OCI-M2 (cell line): ENCODE results near the gene SH3GL3.

ENCODE experiments used
- DNase-seq: peaks from one replicate; lab custom pipeline; 2025; ENCODE audit not compliant: unreplicated experiment; lab: John Stamatoyannopoulos, UW

Gene SH3GL3

DNA sequence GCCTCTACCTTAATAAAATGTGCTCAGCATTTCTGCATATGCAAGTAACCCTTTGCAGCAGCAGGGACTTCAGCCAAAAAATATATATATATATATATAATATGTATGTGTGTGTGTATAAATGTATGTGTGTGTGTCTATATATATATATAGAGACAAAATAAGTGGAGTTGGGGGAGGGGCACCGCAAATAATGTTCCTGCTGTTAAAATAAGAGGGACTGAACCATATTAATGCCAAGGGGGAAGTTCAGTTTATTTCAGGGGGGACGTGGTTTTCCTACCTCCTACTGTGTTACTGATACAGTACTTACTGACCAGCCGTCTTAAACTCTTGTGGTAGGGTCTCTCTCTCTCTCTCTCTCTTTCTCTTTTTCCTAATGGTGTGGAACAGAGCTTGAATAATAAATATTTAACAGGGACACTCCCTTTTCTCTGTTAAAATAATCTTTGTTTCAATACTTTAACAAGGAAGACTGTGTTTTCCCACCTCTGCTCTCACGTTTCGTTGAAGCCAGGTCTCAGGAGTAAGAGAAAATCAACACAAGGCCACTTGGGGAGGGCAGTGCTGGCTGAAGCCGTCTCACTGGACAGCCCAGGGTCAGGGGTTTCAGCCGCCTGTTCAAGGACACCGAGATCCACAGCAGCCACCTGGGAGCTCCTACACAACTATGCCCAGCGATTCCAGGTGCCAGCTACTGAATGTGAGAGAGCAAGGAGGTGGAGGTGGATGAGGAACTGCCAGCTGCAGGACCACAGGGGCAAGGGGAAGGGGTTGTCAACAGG is 164.0 kb downstream of the SH3GL3 start:
- no peak for DNase-seq

DNA sequence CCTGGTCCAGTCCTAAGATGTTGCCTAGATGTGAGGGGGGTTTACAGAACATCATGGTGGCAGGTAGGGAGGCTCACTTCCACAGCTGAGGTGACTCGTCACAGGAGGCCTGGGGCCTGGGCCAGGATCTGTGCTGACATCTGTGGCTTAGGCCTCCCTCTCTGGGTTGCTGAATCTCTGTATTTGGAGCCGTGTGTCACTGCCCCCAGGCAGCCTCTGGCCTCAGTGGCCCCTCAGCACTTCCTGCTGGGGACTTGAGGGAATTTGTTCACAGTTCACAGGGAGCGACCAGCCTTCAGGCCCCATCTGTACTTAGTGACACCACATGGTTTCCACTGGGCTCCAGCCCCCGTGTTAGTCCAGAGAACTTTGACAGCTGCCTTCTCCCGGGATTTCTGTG is 165.1 kb downstream of the SH3GL3 start:
- DNase-seq, result no peak

DNA sequence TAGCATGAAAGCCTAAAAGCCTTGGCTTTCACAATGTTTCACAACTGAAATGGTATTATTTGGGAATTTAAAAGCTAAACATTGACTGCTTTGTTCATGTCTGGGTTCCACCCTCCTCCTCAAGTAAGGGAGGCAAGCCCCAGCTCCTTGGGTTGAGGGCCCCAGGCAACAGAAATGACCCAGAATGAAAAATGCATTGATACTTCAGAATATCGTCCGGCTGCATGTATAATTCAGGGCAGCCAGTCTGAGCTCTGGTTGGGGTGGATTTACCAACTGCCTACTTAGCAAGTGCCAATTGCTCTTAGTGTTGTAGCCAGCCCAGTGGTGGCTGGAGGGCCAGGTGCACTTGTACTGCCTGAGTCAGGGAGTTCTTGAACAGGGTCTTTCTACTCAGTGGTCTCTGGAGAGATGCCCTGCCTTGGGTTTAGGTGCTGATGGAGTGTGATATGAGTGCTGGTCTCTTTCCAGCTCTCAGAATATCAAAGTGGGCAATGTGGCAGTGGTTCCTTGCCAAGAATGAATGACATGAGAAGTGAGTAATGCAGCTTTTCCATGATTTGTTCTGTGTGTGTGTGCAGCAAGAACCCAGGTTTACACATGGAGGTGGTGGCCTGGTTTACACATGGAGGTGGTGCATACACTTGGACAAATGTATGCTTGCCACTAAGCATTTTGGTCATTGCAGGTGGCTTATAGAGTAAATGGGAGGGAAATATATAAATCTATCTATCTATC is 165.9 kb downstream of the SH3GL3 start:
- no peak for DNase-seq

DNA sequence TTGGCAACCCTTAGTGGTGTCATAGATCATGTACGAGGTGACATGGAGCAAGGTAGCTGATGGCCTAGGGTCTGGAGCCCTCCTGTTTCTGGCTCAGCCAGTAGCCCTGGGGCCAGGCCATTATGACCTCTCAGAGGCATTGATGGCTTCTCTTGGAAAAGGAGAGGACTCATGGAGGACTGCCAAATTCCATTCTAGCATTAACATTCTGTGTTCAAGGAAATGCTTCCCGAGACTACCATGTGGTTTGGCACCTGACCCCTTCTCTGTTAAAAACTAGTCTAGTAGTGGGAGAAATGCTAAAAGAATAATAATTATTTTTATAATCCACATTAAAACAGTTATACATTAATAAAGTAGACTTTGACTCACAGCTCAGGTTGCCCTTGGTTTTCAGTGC is 166.6 kb downstream of the SH3GL3 start:
- no peak for DNase-seq

DNA sequence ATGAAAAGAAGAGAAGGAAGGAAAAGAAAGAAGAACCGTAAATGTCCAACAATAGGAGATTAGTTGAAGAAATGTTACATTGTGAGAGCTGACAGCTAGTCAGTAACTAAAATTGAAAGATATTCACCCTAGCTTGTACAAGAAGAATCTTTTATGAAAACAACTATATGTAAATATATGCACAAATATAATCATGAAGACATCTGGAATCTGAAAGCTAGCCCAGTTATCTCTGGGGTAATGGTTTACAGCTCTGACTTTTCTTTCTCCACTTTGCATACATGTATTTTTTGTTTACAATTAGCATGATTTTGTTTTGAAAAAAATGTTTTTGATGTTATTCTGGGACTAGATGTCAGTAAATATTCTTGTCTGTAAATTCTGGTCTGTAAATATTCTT is 169.7 kb downstream of the SH3GL3 start:
- DNase-seq, result no peak

DNA sequence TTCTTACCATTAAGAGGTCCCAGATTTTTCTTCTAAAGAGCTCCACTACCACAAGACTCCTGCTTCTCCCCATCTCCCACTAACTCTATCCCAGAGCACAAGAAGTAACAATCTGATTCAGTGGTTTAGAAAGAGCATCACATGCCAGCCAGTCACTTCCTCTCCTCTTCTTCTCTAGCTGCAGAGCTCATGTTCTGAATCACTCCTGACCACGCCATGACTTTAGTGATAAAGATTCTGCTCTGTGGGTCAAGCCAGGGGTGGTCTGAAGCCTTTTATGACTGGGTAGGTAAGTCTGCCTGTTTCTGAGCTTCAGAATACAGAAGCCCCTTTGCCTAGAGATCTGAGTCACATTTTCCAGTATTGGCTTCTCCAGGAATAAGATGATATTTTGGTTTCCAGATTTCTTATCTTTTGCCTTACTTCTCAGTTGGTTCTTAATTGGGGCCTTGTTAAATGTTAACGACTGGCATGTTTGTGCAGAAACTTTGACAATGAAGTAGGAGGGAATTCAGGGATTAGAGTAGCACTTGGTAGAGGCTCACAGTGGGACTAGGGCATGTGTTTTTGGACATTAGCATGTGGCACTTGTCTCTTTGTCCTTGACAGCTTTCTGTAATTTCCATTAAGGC is 179.1 kb downstream of the SH3GL3 start:
- no peak for DNase-seq

DNA sequence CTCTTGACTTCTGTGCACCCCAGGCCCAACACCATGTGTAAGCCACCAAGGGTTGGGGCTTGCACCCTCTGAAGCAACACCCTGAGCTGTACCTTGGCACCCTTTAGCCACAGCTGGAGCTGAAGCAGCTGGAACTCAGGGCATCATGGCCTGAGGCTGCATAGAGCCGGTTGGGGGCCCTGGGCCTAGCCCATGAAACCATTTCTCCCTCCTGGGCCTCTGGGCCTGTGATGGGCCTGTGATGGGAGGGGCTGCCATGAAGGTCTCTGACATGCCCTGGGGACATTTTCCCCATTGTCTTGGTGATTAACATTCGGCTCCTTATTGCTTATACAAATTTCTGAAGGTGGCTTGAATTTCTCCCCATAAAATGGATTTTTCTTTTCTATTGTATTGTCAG is 184.4 kb downstream of the SH3GL3 start:
- no peak for DNase-seq

DNA sequence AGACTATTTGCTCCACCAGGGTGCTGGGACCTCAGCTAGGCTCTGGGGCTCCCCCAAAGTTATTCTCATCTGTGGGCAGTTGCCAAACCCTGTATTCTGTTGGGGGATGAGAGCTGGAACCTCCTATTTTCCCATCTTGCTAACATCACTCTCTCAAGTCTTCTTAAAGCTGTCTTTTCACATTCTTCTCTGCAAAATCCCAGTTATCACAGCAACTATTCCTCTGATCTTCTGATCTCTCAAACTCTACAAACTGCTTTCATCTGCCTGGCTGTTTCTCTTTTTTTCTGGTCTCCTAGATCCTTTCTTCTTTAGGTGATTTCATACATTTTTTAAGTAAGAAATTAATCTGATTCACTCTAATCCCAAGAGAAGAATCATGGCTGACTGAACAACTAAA is 196.1 kb downstream of the SH3GL3 start:
- no peak for DNase-seq

DNA sequence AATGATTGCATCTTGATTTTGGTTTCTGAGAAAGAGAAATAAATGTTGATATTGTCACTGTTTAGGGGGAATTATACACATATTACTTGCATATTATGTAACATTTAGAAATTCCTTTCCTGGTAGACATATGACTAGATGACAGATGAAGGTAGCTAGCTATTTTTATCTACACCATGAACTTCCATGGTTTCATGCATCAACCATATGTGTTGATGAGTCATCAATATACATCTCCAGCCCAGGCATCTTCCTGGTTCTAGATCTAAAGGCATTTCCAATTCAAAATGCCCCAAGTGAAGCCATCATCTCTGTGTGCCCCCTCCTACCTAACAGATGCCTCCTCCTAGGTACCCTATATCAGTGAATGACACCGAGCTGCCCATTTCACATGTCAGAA is 197.3 kb downstream of the SH3GL3 start:
- DNase-seq, result no peak

DNA sequence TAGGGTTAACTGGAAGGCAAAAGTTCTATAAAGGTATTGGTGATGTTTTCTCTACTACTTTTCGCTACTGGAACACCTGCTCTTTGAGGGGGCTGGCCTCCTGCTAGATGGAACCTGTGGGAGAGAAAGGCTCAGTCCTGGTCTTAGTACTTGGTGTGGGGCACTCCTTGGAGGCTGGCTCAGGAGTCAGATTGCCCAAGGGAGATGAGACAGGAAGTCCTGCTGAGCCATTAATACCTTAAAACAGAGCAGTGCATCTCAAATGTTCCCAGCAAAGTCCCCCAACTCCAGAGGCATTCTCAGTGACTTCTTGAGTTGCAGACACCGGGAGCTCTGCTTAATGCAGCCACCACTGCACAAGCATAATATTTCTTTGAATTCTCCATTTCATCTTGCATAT is 203.7 kb downstream of the SH3GL3 start:
- DNase-seq, result no peak

DNA sequence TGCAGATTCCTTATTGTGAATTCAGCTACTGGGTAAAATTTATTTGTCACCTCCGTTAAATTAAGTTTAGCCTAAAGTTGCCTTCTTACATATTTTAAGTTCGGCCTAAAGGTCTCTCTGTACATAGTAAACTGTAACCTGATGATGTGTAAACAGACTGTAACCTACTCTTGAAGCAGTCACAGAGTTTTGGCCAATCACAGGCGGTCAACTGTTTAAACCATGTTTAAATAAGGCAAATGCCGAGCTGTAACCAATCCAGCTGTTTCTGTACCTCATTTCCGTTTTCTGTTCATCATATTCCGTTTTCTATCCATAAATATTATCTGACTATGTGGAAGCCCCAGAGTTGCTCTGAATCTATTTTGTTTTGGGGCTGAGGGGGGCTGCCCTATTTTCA is 204.4 kb downstream of the SH3GL3 start:
- DNase-seq, result no peak

DNA sequence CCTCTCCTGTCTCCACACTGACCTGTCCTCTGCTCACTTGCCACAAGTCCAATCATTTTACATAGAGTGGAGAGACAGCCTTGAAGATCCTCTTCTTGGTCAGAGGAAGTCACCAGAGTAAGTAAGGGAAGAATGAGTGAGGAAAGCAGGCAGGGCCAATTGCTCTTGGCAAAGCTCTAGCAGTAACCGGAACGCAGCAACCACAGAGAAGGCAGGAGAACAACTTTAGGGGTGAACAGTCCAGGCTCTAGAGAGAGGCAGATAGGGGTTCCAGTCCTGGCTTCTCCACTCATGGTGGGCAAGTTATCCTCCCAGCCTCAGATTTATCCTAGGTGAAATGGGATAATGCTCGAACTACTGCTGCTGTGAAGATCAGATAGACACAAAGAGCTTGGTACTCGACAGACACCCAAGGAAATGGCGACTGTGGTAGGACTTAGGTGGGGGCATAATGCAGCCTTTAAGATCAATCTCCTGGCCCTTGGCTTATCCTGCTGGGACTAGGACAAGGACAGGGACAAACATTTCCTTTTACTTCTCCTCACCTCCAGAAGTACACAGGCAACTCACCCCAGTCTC is 205.6 kb downstream of the SH3GL3 start:
- no peak for DNase-seq

DNA sequence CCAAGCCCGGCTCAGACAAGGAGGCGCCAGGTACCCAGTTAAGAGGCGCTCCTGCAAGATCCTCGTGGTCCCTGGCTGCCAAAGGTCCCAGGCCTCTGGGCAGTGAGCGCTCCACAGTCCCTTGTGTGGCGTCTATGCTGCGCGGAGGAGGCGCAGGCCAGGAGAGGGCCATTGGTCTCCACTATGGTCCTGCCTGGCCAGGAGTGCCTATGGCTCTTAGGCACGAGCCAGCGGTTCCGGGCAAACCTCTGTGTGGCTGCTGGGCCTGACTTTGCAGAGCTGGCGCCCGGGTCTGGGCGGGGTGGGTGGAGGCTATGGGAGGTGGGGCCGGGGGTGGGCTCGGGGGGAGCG is 206.1 kb downstream of the SH3GL3 start:
- no peak for DNase-seq

DNA sequence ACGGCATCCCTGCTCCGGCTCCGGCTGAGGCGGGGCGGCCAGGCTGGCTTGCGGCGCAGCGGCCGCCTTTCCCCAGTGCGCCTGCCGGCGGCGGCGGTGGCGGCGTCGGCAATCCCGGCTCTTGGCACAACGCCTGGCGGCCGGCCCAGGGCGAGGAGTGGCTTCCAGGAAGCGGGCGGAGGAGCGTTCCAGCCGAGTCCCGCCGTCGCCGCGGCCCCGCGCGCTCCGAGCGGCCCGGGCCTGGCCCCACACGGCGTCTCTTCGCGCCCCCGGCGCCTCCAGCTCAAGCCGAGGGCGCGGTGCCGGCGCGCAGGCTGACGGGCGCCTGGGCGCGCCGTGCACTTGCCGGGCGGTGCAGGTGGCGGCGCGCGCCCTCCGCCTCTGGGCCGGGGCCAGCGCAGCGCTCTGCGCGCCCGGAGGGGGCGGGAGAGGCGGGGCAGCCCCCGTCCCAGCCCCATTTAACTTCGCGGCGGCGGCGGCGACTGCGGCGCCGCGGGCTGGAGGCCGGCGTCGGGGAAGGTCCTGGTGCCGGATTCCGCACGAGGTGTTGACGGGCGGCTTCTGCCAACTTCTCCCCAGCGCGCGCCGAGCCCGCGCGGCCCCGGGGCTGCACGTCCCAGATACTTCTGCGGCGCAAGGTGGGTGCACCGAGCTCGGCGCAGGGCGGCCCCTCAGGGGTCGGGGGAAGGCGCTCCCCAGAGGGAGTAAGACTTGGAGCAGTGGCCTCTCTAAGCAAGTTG is 206.7 kb downstream of the SH3GL3 start, which contains the start of gene ADAMTSL3:
Gene ADAMTSL3, plus strand, starts transcription at position 485 of the 740 bp plus-strand sequence. CDS start 1,639 bp downstream, outside the sequence.
- DNase-seq, result no peak

DNA sequence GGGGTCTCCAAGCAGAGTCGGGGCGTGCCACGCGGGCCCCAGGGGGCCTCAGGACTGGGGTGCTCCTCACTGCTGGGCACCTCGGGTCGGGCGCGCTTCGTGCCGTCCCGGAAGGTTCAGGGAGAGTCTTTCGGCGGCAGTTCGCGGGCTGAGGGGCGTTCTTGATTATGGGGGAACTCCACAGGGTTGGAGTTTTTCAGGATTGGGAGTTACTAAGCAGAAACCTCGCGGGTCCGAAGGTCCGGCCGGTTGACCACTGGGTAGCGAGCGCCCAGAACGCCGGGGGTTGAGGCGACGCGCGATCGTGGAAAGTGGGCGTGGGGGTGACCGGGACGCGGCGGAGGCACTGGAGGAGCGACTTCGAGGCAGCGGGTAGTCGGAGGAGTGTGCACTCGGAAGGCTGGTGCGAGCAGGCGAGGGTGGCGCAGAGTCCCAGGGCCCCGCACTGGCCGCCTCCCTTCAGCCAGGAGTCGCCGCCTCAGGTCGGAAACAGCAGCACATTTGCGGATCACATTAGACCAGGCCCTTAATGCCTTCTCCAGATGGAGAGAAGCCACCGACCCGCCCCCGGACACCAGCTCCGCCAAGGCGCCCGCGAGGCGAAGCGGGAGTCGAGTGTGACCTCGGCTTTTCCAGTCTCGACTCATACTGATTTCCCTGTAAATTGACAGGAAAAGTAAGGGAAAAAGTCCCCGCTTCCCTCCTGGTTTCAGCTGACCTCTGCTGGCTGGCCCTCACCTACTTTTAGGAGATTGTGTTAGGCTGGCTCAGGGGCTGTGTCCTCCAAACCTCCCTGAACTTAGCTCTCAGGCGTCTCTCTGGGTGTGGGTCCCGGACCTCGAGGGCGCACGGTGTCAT is 207.5 kb downstream of the SH3GL3 start:
- DNase-seq, result no peak

DNA sequence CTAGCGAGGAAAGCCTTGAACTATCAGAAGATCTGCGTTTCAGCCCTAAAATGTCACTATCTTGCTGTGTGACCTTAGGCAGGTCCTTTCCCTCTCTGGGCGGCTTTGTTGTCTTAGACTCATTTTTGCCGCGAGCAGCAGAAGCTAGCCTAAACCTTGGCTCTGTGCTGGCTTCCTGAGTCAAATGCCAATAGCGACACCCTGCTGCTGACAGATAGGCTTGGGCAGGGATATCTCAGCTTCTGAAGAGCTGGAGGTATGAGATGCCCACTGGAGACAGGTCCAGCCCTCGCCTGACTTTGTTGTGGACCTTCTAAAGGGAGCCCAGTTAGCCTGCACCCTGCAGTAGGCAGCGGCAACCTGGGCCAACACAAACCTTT is 208.1 kb downstream of the SH3GL3 start:
- no peak for DNase-seq

DNA sequence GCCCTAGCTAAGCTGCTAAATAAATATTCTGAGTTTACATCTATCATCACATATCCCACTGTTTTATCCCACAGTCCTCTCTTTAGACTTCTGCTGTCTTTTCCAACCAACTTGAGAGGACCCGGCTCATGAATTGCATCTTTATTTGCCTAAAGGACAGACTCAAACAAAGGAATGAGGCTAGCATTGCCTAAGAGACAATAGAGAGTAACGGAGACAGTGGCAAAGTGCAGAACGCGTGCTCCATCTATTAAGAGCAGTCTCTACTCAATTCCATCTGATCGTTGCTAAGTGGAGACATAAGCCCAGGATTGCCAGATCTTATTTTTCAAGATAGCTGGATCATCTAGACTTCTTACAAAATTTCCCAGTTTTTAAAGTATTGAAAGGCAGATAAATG is 209.1 kb downstream of the SH3GL3 start:
- no peak for DNase-seq

DNA sequence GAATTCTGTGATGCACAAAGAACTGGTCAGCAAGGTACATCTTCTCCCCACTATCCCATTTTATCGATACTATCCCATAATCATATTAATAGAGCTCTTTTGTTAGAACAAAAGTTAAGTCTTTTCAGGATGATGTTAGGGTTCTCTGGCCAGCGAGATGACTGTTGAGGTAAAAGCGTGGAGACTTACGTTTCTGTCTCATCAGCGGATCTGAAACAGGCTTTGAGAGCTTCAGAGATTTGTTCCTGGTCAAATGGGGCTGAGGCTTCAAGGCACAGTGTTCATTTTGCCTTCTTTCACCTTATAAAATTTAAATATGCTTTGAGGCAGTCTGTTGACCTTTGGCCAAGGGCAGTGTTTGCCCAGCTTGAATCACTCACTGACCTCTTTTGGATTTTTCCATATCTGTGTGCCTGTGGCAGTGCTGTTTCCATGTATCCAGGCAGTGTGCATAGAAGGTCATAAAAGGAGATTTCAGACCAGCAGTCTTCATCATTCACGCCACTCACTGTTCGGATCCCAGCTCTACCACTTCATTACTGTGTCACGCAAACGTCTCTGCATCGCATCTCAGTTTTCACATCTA is 209.9 kb downstream of the SH3GL3 start:
- no peak for DNase-seq

DNA sequence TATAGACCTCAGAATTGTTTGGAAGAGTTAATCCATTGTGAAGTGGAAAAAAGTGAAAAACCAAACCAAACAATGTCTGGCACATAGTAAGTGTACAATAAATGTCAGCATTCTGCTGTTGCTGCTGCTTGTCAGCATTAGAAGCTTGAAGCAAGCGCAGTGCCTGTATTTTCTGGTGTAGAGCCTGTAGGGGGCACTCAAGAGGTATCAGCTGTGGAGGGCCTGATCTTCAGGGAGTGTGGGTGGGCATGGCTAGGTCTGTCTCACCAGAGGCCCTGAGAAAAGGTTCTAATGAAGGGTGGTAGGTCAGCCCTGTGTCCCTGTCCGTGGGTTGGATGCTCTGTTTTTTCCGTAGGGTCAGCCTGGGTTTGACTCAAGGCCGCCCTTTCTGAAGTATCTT is 210.4 kb downstream of the SH3GL3 start:
- DNase-seq, result no peak
